Lower leg skin (tissue), 3 donors: ENCODE measurements around the gene CHRNA5.

Source experiments
- CTCF ChIP-seq, 3 donors: fragments of 450-650 bp; IDR thresholded peaks; one replicate each; pipeline ENCODE4 v1.5.1; 2016; ENCODE audit warnings: antibody characterized with exemption in 3 of 3, mild to moderate bottlenecking in 3 of 3, moderate library complexity in 2 of 3
- POLR2A ChIP-seq, 2 donors: fragments of 450-650 bp; IDR thresholded peaks; one replicate each; pipeline ENCODE4 v1.6.1; 2016 to 2017; ENCODE audit warnings: antibody characterized with exemption in 2 of 2, mild to moderate bottlenecking in 1 of 2, moderate library complexity in 1 of 2

GRCh38 chr15:78541744-78542034 lies 23.6 kb upstream of the CHRNA5 start:
- no peak for TF ChIP-seq POLR2A (IDR thresholded peaks at IDR 0.05)
- no peak for TF ChIP-seq CTCF (IDR thresholded peaks at IDR 0.05)
